GM12878 (cell line): ENCODE measurements around the gene RYR2.

Experiments
- CBX5 ChIP-seq: sonication (generic); IDR thresholded peaks from 2 replicates; pipeline ENCODE4 v1.6.1; 2016; ENCODE audit warnings: low read depth, moderate library complexity, mild to moderate bottlenecking, inconsistent platforms
- CEBPB ChIP-seq, 2 experiments: fragments of 150-350 bp in 1 of 2; IDR thresholded peaks; 2 replicates each; pipeline ENCODE4 v1.6.1; 2012 to 2014; ENCODE audit warnings: low read depth in 2 of 2, low read length in 2 of 2, borderline replicate concordance in 1 of 2, inconsistent platforms in 1 of 2
- EP300 ChIP-seq, 2 experiments: fragments of 150-350 bp in 1 of 2; IDR thresholded peaks; 2 replicates each; pipeline ENCODE4 v1.6.1; 2011 to 2012; ENCODE audit warnings: low read depth in 2 of 2, low read length in 2 of 2, borderline replicate concordance in 1 of 2, improper control_type of control experiment in 1 of 2, inconsistent platforms in 1 of 2; ENCODE audit not compliant: control insufficient read depth in 1 of 2
- HDAC6 ChIP-seq: fragments of 200-600 bp; sonication (generic); IDR thresholded peaks from one replicate; pipeline ENCODE4 v1.8.0; 2017; ENCODE audit warnings: antibody characterized with exemption; ENCODE audit not compliant: unreplicated experiment
- JUND ChIP-seq: IDR thresholded peaks from 2 replicates; pipeline ENCODE4 v1.6.1; 2012; ENCODE audit warnings: low read depth, mild to moderate bottlenecking, low read length, improper control_type of control experiment, moderate library complexity
- SREBF2 ChIP-seq: IDR thresholded peaks from 2 replicates; pipeline ENCODE4 v1.6.1; 2012; ENCODE audit warnings: mild to moderate bottlenecking, low read length
- SRF ChIP-seq, 2 experiments: IDR thresholded peaks; 2 replicates each; pipeline ENCODE4 v1.6.1; 2011; ENCODE audit warnings: low read depth in 2 of 2, low read length in 2 of 2, mild to moderate bottlenecking in 1 of 2, moderate library complexity in 1 of 2
- WRNIP1 ChIP-seq: IDR thresholded peaks from 2 replicates; pipeline ENCODE4 v1.6.1; 2011; ENCODE audit warnings: low read depth, low read length, improper control_type of control experiment, borderline replicate concordance
- TF ChIP-seq, protein P1 (sequence below), 3 experiments: IDR thresholded peaks in 2 of 3; conservative IDR thresholded peaks in 1 of 3; 2 replicates each; pipeline ENCODE4 v1.5.1; 2011; ENCODE audit warnings: low read depth in 3 of 3, low read length in 3 of 3, mild to moderate bottlenecking in 3 of 3, control low read depth in 2 of 3, moderate library complexity in 2 of 3, inconsistent platforms in 1 of 3, mixed read lengths in 1 of 3; ENCODE audit not compliant: control insufficient read depth in 2 of 3, insufficient read depth in 1 of 3; ENCODE audit errors: extremely low read depth in 1 of 3

DNA sequence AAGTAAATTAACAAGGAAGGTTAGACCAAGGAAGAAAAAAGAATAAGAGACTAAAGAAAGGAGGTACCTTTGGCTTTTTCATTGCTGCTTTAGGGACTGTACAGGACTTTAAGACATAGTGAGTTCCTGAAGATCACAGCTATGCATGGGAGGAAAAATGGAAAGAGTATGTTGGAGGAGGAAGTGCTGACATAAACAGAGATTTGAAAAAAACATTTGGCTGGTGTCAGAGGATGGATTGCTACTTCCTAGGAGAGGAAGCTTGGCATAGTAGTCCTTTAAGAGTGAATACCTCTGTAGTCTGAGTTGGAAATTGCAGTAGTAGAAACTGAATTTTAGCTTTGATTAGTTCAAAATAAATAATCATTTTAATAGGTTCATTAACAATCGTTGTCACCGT, 398.4 kb downstream of the RYR2 start:
- no peak for TF ChIP-seq EP300 (IDR thresholded peaks at IDR 0.05; ENCODE audit: borderline replicate concordance in 1 of 2, control insufficient read depth in 1 of 2, low read depth in 2 of 2, low read length in 2 of 2)
- TF ChIP-seq WRNIP1: no peak
- no peak for TF ChIP-seq SREBF2
- no peak for TF ChIP-seq CEBPB (IDR thresholded peaks at IDR 0.05; ENCODE audit: borderline replicate concordance in 1 of 2, low read depth in 2 of 2, low read length in 2 of 2)
- TF ChIP-seq, protein P1, sequence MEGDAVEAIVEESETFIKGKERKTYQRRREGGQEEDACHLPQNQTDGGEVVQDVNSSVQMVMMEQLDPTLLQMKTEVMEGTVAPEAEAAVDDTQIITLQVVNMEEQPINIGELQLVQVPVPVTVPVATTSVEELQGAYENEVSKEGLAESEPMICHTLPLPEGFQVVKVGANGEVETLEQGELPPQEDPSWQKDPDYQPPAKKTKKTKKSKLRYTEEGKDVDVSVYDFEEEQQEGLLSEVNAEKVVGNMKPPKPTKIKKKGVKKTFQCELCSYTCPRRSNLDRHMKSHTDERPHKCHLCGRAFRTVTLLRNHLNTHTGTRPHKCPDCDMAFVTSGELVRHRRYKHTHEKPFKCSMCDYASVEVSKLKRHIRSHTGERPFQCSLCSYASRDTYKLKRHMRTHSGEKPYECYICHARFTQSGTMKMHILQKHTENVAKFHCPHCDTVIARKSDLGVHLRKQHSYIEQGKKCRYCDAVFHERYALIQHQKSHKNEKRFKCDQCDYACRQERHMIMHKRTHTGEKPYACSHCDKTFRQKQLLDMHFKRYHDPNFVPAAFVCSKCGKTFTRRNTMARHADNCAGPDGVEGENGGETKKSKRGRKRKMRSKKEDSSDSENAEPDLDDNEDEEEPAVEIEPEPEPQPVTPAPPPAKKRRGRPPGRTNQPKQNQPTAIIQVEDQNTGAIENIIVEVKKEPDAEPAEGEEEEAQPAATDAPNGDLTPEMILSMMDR (IDR thresholded peaks at IDR 0.05 in 2 of 3, conservative IDR thresholded peaks at IDR 0.05 in 1 of 3; ENCODE audit: control insufficient read depth in 2 of 3, extremely low read depth in 1 of 3, insufficient read depth in 1 of 3, low read depth in 3 of 3, low read length in 3 of 3): no peak
- TF ChIP-seq CBX5: no peak
- no peak for TF ChIP-seq SRF (IDR thresholded peaks at IDR 0.05; ENCODE audit: low read depth in 2 of 2, low read length in 2 of 2)
- TF ChIP-seq JUND: no peak
- TF ChIP-seq HDAC6: no peak
